A673 (cell line): ENCODE results near the gene RAP2C. TPM values are rescaled to one million over a fixed set of nuclear protein-coding genes. Genes with fewer than 3 reads are reported as not detected.

Source experiments
- total RNA-seq: library from RNA; stranded (reverse); gene quantifications from 2 replicates; pipeline ENCODE4 v1.2.3, GENCODE V29; 2021

Gene RAP2C
- total RNA-seq, 1 experiment from 2014 or later = 21.4 TPM

Other genes starting within 250 kb of the RAP2C start
- 60.8 and 61.0 TPM in 2 replicates for gene STK26, start 196.1 kb downstream of the RAP2C start, total RNA-seq
- not detected in 2 replicates for gene FRMD7, start 91.4 kb downstream of the RAP2C start, total RNA-seq